OCI-LY1 (cell line): ENCODE results near the gene ACKR3.

Experiments
- CTCF ChIP-seq: fragments of 200-600 bp; sonication (generic), shearing (Covaris generic); IDR thresholded peaks from 2 replicates; pipeline ENCODE4 v1.5.1; 2017; ENCODE audit warnings: mild to moderate bottlenecking, antibody characterized with exemption, low read length, moderate library complexity, mixed read lengths
- EZH2 ChIP-seq: fragments of 200-600 bp; sonication (generic), shearing (Covaris generic); IDR thresholded peaks from 2 replicates; pipeline ENCODE4 v1.8.0; 2017; ENCODE audit warnings: borderline replicate concordance, mixed run types, mild to moderate bottlenecking, antibody characterized with exemption, low read length, moderate library complexity, mixed read lengths

DNA sequence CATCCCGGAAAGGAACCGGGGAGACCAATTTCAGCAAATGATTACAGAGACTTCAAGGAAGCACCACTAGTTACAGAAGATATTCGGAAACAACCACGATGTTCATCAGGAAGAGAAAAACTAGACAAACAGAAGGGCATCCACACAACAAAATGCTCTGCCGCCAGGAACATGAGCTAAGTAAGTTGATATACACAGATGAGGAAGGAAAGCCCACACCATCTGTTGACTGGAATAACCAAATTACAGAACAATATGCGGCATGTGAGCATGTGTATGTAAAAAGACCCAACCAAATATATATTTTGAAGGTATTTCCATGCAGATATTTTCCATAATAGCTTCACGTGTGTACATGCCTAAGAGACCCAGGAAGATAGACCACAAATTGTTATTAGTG lies 47.0 kb downstream of the ACKR3 start:
- TF ChIP-seq CTCF (no peak), EZH2 (no peak)
